DMS 273 (cell line): ENCODE results near the gene GMDS.

Experiments used
- DNase-seq: peaks from one replicate; lab custom pipeline; 2025; ENCODE audit not compliant: unreplicated experiment; lab: John Stamatoyannopoulos, UW

GMDS gene

GRCh38 chr6:1584996-1585668, 660.3 kb downstream of the GMDS start:
- DNase-seq = no peak

- no peak for DNase-seq
These were observed 661.3 kb downstream of the GMDS start for GRCh38 chr6:1584146-1584545.

- no peak for DNase-seq
These were observed 664.0 kb downstream of the GMDS start for GRCh38 chr6:1581120-1581991.

DNA sequence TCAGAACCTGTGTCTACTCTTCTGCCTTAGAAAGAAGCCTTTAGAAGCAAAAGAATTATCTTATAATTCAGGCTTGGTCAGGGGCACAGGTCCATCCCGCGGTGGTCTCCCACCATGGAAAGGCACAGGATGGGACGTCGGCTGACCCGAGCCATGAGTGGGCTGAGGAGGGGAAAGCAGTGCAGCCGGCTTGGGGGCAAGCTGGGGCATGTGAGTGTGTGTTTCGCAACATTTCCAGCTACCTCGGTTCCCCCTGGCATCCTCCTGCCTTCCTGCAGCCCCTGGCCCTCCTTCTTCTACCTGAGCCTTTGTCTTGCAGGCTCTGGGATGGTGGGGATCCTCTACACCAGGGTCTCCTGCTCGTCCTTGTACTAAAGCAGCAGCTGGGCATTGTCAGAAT, 664.8 kb downstream of the GMDS start:
- no peak for DNase-seq

DNA sequence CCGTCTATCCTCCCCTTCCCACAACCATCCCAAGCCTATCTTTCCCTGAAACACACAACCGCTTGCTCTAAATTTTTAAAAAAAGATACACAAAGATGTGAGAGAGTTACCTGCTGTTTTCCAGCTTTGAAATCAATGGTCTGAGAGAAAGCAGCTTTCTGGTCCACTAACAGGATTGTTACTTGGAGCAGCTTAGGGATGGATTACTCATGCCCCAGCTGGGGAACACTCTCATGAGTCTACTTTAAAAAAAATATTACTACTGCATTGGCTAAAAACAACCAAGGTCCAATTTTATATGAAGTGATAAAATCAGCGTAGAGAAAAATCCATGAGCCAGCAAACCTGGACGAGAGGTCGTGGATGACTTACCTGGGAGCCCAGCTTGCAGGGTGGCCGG, 665.3 kb downstream of the GMDS start:
- no peak for DNase-seq

DNA sequence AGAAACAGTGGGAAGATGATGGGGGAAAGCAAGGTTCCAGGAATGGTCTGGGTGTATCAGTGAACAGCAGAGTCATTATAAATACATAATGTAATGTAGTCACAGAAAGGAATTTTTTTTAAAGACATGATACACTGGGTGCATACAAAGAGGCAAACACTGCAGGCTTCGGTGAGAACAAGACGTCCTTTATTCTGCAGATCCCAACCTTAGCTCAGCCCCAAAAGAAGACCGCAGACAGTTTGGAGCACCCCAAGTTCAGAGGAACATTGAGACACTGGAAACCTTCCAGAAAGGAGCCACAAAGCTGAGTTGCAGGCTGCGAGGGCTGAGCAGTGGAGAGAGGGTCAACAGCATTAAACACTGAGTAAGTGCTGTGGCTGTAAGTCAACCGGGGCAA, 666.3 kb downstream of the GMDS start:
- DNase-seq = no peak

- no peak for DNase-seq
These were observed 667.3 kb downstream of the GMDS start for GRCh38 chr6:1577896-1578745.

GRCh38 chr6:1577146-1577680, 668.2 kb downstream of the GMDS start:
- DNase-seq = no peak

DNA sequence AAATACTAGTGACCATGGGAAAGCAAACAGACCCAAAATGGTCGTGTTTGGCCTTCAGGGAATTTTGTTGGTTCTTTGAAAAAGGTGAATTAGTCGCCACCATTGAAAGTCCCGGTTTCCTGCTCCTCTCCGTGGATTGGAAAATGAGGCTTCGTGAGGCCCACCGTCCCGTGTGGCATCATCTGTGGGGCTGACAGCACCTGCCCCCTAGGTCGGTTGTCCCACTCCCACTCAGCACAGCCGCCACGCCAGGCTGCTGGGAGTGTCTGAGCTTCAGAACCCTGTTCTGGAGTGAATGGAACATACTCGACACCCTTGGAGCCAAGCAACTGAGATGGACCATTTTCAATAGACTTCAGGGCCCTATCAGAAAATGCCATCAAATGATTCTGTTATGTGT, 668.7 kb downstream of the GMDS start:
- DNase-seq = no peak

DNA sequence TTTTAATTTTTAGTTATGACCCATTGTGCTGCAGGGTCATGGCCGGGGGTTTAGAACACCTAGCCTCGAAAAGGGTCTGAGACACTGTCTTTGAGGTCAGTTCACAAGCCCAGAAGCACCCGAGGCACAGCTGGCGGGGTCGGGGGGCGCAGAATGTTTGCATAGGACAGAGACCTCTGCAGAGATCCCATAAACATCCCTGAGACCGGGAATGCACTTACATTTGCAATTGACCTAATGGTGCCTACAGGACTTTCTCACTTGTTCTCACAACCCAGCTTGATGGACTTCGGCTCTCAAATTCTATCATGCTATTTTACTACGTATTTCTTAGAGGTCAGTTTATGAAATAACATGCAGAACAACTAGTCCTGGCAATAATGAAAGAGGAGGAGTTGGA, 669.2 kb downstream of the GMDS start:
- DNase-seq = no peak

- DNase-seq = no peak
These were observed 670.0 kb downstream of the GMDS start for GRCh38 chr6:1575210-1576041.

GRCh38 chr6:1574890-1575209, 670.6 kb downstream of the GMDS start:
- no peak for DNase-seq

DNA sequence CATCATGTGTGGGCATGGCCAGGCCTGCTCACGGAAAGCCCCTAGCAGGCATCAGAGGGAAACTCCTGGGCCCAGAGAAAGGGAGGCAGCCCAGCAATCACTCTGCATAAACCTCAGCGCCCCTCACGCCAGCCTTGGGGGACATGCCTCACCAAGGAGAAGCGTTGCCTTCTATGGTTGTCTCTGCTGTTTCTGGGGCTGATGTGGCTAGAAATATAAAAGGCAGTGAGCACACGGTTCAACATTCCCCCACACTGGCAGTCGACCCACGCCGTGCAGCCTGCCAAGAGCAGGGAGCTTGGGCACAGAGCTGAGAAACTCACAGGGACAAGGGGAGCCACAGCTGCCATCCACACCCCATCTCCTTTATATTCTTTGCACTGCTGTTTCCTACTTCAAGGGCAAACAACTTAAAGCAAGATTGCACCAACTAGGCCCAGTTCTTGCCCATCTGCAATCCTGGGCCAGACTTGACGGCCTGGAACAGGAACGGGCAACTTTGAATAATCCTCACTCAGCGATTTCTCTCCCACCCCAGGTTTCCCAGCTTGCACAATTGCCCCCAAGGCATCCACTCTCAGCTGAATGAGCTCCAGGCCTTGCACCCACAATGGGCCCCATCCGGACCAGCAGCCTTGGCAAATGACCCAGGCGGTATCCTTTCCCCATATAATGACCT, 671.2 kb downstream of the GMDS start:
- DNase-seq = no peak
